Measurements from ENCODE around the gene MS4A6A.
"Not testable (repeated sequence)": the region's sequence is repeated elsewhere in the genome, so short reads cannot be mapped to it uniquely, and the experiment has no call there.

MS4A6A gene

DNA sequence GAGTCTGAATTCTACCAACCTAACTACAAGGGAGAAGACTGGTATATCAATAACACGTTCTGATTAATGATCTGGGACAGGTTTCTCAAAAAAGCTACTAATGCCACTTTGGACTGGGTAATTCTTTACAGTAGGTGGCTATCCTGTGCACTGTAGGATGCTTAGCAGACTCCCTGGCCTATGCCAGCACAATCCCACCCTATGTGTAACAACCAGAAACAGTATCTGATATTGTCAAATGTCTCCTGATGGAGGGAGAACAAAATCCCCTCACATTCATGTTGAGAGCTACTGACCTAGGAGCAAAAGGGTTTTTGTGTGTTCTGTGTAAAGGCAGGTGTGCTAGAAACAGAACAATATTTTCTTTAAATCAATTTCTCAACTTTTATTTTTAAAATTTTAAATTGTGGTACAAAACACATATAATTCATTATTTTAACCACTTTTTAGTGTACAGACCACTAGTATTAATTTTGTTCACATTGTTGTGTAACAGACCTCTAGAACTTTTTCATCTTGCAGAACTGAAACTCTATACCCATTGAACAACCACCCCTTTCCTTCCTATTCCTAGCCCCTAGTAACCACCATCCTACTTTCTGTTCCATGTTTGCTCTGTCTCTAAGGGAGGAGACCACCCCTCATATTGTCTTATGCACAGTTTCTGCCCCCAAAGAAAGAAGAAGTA lies 2.1 kb upstream of the MS4A6A start:
- intact Hi-C loops (cut with DNase I): no loop called here
- DNase-seq: no peak

DNA sequence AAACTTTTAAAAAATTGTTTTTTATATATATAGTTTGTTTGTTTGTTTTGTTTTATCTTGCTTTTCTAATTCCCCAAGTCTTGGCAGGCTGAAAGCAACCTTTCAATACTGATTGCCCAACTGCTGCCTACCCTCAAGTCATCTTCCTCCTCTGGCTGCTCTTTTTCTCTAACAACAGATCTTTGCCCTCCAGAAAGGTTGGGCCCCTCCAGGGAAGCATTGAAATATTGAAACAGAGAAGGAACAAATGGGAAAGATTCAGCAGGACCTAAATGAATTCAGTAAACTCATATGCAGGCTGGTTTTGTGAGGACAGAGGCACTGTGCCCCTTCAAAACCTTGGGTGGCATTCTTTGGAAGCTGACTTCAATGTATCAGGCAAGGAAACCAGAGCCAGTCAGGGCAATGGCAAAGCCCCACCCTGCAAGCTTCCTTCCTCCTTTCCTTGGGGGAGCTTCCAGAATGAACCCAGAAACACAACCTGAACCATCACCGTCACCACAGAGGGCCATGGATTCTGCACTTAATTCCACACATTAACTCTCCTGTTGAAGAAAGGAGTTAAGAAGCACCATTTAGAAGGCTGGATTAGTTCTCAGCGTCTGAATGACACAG lies 815 bp upstream of the MS4A6A start:
- intact Hi-C loops (cut with DNase I): no loop called here
- no peak for DNase-seq

DNA sequence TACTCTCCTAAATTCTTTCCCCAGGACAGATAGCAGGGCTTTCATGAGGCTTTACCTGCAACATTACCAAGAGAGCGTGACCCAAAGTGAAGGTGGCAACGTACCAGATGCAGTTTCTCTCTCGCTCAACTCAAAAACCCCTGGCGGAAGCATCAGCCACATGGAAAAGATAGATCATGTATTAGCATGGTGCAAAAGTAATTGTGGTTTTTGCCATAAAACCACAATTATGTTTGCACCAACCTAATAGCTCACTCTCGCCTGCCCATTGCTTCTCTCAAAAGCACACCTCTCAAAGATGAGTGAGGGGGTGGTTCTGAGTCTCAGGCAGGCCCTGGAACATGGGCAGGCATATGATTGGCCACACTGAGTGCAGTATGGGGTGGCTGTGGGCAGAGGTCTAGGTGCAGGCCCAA lies 7.0 kb downstream of the MS4A6A start:
- DNase-seq: no peak
- intact Hi-C loops (cut with DNase I): no loop called here

DNA sequence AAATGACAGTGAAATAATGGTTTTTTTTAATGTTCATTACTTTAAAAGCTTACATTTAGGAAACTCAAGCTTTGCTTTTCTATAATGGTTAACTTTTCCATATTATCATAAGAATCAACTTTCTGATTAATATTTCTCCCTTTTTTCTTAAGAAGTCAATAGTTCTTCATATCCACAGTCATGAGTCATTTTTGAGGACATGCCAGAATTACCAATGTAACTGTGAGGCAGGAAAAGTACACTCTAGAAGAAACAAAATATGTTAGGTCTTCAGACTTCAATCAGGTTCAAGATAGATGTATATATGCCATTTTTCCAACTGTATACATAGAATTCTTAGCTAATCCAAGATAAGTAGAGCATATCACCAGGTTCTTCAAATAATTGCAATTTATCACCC lies 10.9 kb downstream of the MS4A6A start:
- DNase-seq: no peak
- intact Hi-C loops (cut with DNase I): no loop called here

DNA sequence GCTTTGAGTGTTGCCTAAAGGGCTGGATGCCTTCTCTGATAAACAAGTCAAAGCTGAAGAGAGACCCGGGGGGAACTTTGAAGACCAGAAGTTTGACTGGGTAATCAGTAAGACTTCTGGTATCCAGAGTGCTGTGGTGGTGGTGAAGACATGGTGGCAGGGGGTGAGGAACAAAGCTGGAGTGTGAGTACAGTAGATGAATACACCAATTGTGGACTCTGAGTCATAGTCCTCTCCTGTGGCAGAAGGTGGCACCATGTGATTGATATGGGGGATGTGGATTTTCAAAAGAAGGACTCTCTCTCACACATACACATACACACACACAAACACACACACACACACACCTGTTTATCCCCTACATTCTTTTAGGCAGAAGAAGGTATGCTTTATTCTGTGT lies 12.3 kb downstream of the MS4A6A start:
- intact Hi-C loops (cut with DNase I): no loop called here
- DNase-seq: no peak

DNA sequence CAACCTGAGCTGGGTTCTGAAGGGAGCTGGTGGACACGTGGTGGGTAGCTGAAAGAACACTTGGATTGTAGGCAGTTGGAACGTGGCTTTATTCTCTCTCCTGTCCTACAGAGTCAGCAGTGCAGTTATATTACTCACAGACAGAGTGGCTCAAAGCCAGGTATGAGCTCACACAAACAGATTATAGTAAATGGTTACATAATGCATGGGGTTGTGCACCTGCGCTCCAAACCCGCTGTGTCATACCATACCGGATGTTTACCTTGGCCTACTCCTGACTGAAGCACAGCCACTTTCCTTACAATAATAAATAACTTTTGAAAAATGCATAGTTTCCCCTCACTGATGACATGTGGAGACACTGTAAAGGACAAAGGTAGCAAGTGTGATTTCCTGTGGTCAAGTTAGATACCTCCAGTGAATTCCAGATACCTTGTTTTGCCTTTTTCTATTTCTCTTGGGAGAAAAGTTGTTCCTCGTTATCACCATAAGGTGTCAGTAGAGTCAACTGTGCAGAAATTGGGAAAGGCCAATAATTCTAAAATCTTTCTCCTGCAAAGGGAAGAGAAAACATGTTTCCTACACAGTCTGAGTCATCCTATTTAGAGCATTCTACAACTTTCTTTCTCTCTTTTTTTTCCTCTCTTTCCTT lies 13.5 kb downstream of the MS4A6A start:
- intact Hi-C loops (cut with DNase I): no loop called here
- no peak for DNase-seq

DNA sequence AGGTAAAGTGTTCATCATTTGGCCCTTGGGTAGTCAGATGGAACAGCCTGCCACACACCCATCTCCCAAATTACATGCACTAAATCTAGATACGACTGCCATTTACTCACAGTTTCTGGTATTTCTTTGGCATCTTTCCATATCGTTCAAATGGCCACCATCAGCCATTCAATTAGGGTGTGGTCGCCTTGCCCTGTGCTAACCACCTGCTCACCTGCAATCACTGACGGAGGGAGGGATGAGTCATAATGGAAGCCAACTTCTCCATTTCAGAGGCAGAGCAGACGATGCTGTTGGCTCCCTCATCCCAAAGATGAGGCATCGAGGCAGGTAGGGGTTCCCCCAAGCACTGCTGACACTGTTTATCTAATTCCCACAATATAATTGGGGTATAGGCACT lies 14.6 kb downstream of the MS4A6A start:
- no peak for DNase-seq
- intact Hi-C loops (cut with DNase I): no loop called here

DNA sequence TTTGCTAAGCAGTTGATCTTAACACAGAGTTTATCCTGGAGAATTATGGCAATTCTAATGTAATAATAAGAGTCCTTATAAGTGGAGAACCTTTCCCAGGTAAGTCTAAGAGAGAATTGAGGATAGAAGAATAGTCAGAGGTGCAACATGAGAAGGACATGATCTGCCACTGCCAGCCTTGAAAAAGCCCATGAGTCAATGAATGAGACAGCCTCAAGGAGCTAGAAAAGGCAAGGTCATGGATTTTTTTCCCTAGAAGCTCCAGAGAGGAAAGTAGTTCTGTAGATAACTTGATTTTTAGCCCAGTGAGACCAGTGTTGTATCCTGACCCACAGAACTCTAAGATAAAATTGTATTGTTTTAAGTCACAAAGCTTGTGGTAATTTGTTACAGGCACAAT lies 16.9 kb downstream of the MS4A6A start:
- intact Hi-C loops (cut with DNase I): no loop called here
- no peak for DNase-seq

DNA sequence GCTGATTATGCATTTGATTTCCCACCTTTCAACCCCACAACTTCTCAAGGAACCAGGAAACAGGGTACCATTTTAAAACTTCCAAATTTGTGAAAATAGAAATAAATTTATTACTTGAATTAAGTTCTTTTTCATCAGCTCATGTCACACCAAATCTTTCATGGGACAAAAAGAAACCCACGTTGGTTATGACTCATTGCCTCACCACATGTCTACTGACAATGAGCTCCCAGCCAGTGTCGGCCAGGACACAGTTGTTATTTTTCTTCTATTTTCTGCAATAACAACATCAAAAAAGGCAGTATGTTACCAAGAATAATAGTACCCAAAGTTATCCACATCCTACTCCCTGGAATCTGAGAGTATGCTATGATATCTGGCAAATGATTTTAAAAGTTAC lies 17.3 kb downstream of the MS4A6A start:
- no peak for DNase-seq
- intact Hi-C loops (cut with DNase I): no loop called here

DNA sequence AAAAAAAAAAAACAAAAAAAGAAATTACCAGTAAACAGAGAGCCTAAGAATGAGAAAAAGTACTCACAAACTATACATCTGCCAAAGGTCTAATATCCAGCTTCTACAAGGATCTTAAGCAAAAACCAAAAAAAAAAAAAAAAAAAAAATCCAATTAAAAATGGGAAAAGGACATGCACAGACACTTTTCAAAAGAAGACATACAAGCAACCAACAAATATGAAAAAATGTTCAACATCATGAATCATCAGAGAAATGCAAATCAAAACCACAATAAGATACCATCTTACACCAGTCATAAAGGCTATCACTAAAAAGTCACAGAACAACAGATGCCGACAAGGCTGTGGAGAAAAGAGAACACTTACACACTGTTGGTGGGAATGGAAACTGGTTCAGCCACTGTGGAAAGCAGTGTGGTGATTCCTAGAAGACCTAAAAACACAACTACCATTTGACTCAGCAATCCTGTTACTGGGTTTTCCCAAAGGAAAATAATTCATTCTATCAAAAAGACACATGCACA lies 18.3 kb downstream of the MS4A6A start:
- no peak for DNase-seq
- intact Hi-C loops (cut with DNase I): no loop called here

DNA sequence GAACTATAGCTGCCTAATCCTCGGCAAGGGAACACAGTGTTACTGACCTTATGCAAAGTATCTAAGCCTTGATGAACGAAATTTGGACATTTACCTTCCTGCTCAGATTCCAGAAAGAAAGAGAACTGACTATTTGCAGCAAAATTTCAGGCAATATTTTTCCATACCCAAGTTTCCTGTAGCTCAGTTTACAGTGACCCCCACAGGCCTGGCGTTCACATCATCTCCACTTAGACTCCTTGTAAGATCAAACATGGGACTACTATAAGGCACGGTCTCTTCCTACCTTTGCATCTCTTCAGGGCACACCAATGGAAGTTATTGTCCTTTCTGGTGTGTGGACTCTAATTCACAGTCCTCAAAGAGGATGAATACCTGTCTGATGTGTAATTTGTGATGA lies 21.1 kb downstream of the MS4A6A start:
- DNase-seq: no peak
- intact Hi-C loops (cut with DNase I): no loop called here

DNA sequence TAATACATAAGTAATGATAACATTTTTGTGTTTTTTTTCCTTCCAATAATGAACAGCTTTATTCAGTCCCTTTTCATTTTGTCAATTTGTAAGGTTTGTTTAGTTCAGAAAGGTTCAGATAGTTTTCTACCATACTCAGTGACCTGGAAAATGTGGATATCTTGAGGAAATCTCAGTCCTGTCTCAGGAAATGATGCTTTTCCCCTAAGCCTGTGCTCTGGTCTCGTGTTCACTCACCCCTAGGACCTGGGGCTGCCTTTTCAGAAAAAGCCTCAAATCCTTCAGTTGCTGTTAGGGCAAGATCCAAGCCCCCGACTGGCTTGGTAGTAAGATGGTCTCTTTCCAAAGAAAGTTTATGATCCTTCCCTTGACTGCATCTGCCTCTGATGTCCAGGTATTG lies 21.8 kb downstream of the MS4A6A start:
- intact Hi-C loops (cut with DNase I): no loop called here

DNA sequence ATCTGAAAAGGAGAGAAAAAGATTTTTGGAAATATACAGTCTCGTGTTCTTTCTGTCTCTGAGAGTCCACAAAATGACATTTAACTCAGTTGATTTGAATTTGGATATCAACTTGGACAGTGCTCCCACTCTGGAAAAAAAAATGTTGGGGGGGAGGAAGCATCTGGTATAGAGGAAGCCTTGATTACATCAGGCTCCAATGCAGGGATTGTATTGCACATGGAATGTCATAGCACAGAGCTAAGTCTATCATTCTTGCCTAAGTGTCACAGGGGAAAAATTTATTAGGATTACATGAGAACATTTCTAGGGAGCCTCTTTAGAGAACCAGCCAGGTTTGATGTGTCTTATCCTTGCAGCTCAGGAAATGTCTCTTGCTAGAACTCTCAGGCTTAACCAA lies 23.0 kb downstream of the MS4A6A start:
- DNase-seq: no peak
- intact Hi-C loops (cut with DNase I): no loop called here

More for the DNA sequence above, 21.8 kb downstream of the MS4A6A start:
- DNase-seq: no peak

DNA sequence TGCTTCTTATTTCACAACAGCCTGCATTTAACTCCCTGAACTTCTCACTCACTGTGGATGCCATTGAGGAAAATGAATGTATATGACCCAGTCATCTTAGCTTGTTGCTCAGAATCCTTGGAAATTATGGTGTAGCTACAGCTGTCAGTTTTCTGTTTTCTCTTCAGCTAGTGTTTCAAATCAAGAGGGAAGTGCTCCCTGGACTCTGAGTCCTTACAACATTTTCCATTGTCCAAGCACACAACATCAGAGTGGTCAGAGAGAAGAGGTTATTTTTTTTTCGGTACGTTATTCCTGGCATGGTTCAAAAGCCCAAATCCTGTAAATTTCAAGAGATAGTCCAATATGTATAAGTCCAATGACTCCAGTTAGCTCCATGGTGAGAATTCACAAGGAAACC lies 23.6 kb downstream of the MS4A6A start:
- DNase-seq: no peak
- intact Hi-C loops (cut with DNase I): no loop called here

DNA sequence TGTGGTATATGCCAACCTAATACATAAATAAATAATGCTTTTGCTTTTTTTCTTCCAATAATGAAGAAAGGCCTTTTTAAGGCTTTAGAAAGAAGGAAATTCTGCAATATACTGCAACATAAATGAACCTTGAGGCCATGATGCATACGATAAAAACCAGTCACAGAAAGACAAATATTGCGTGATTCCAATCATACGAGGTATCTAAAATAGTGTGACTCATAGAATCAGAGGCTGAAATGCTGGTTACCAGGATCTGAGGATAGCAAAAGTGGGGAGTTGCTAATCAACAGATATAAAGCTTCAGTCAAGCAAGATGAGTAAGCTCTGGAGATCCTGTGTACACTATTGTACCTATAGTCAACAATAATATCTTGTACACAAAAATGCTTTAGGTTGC lies 24.2 kb downstream of the MS4A6A start:
- intact Hi-C loops (cut with DNase I): no loop called here
- no peak for DNase-seq

DNA sequence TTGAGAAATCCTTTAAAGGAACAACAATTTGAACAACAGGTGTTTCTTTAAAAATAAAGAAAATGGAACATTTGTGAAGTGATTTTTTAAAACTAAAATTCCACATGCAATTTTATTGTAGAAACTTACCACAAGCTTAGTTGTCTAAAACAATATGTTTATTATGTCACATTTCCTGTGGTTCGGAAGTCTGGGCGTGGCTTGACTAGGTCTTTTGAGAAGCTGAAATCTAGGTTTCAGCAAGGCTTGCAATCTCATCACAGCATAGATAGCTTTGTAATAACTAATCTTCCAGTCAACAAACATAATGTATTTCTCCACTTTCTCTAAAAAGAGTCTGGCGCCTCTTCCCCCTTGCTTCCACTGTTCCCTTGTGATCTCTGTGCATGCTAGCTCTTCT lies 27.0 kb downstream of the MS4A6A start:
- intact Hi-C loops (cut with DNase I): no loop called here
- DNase-seq: no peak

DNA sequence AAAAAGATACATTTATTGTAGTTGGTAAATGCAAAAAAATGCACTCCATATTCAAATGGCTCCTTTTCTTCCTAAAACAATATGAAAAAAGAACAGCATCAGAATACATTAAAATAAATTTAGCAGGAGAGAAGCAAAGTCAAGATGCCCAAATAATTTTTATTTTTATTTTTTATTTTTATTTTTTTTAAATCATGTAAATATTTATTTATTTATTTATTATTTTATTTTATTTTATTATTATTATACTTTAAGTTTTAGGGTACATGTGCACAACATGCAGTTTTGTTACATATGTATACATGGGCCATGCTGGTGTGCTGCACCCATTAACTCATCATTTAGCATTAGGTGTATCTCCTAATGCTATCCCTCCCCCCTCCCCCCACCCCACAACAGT lies 30.2 kb downstream of the MS4A6A start:
- DNase-seq; intact Hi-C loops (cut with DNase I): not testable (repeated sequence)

DNA sequence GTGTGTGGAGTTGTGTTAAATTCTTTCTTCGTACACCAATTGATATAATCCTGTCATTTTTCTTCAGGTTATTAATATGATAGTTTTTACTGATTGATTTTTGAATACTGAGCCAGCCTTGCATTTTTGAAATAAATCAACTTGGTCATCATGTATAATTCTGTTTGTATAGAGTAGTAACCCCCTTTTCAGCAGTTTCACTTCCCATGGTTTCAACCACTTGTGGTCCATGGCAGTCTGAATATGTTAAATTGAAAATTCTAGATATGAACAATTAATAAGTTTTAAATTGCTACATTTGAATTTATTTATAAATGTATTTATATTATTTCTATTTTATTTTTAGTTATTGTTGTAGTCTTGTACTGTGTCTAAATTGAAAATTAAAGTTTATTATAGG lies 32.6 kb downstream of the MS4A6A start:
- intact Hi-C loops (cut with DNase I): no loop called here
- no peak for DNase-seq

DNA sequence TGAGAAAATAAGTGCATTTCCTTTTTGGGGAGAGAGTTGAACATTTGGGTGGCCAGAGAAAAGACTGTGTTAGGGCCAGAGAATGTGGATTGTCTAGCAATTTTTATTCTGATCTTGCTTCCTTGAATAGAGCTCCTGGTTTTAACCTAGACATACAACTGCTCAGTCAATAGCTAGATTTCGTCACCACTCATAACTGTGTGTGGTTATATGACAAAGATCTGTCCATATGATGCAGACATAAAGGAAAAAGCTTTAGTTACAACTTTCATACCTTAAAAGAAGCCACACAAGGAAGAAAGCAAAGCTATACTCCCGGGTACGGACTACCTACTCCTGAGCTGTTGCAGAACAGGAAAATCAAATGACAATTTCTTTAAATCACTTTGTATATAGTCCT lies 37.2 kb downstream of the MS4A6A start:
- intact Hi-C loops (cut with DNase I): no loop called here
- DNase-seq: no peak

DNA sequence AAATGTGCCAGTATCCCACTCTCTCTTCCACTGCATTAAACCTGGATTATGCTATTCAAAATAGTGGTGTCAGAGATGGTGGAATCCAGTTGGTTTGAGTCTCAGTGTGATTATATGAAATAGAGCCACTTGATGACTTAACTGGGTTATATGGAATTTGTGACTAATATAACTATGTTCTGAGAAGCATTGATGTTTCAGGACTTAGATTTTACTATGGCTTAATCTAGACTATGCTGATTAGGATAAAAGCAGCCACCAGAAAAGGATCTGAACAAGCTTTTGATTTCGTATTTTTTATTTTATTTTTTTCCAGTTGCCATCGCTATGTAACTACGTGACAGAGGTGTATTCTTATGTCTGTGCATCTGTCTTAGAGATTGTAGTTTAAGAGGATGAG lies 39.1 kb downstream of the MS4A6A start:
- intact Hi-C loops (cut with DNase I): no loop called here
- DNase-seq: no peak

DNA sequence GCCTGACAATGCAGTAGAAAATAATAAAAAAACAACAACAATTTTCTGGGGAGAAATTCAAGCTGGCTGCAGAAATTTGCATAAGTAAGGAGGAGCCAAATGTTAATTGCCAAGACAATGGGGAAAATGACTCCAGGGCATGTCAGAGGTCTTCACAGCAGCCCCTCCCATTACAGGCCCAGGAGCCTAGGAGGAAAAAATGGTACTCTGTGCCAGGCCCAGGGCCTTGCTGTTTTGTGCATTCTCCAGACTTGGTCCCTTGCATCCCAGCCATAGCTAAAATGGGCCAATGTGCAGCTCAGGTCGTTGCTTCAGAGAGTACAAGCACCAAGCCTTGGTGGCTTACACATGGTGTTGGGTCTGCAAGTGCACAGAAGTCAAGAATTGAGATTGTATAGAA lies 49.0 kb downstream of the MS4A6A start:
- intact Hi-C loops (cut with DNase I): no loop called here
- no peak for DNase-seq

DNA sequence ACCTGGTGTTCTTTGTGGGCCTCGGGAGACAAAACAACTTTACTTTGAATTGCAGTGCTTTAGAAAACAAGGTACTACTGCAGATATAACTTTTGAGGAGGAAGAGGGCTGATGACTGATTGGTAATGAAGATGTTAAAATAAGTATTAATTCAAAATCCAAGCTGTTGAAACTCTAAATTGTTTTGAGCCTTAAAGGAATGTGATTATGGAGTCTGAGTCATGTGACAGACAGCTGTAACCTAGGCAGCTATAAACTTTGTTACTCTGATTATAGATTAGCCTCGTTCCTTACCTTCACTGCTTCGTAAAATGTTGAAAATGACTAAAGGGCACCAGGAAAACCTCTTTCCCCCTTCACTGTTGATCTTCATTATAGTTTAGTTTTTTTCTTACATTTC lies 51.0 kb downstream of the MS4A6A start:
- intact Hi-C loops (cut with DNase I): no loop called here
- no peak for DNase-seq

Measured in posterior cingulate gyrus (tissue), 11 donors.